ENCODE results near the gene ST3GAL6. TPM values are rescaled to one million over a fixed set of nuclear protein-coding genes. Genes with fewer than 3 reads are reported as not detected.

The ST3GAL6 gene
- total and polyA plus RNA-seq, 7 donors: 2.4 to 11.8 (median 3.9) TPM

DNA sequence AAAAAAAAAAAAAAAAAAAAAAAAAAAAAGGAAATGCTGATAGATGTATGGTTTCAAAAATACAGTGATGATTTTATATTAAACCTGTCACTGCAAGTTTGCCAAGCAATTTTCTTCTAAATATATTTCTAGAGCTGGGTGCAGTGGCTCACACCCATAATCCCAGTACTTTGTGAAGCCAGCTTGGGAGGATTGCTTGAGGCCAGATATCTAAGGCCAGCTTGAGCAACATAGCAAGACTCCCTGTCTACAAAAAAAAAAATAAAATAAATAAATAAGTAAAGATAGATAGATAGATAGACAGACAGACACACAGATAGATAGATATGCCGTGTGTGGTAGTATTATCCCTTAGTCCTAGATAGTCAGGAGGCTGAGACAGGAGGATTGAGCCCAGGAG is 41.4 kb upstream of the ST3GAL6 start:
- TF ChIP-seq, protein P1, sequence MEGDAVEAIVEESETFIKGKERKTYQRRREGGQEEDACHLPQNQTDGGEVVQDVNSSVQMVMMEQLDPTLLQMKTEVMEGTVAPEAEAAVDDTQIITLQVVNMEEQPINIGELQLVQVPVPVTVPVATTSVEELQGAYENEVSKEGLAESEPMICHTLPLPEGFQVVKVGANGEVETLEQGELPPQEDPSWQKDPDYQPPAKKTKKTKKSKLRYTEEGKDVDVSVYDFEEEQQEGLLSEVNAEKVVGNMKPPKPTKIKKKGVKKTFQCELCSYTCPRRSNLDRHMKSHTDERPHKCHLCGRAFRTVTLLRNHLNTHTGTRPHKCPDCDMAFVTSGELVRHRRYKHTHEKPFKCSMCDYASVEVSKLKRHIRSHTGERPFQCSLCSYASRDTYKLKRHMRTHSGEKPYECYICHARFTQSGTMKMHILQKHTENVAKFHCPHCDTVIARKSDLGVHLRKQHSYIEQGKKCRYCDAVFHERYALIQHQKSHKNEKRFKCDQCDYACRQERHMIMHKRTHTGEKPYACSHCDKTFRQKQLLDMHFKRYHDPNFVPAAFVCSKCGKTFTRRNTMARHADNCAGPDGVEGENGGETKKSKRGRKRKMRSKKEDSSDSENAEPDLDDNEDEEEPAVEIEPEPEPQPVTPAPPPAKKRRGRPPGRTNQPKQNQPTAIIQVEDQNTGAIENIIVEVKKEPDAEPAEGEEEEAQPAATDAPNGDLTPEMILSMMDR (IDR thresholded peaks at IDR 0.05): no peak
- TF ChIP-seq POLR2A (IDR thresholded peaks at IDR 0.05) (no peak), POLR2AphosphoS5 (IDR thresholded peaks at IDR 0.05) (no peak), EP300 (IDR thresholded peaks at IDR 0.05) (no peak)
- no peaks in the 10 kb centered on the region for H3K36me3 ChIP-seq
- no peak for DNase-seq
- intact Hi-C loops (cut with DNase I): no loop called here
- 77 to 91% methylated on average over 1 of the region's 1 CpG for WGBS, 2 donors
- no peaks in the 10 kb centered on the region for H3K9me3 ChIP-seq
- H3K4me3 ChIP-seq: no peak overlapping the region
- H3K27me3 ChIP-seq: no peaks in the 10 kb centered on the region
- H3K27ac ChIP-seq: no peak overlapping the region
- H3K4me1 ChIP-seq: no peaks in the 10 kb centered on the region

DNA sequence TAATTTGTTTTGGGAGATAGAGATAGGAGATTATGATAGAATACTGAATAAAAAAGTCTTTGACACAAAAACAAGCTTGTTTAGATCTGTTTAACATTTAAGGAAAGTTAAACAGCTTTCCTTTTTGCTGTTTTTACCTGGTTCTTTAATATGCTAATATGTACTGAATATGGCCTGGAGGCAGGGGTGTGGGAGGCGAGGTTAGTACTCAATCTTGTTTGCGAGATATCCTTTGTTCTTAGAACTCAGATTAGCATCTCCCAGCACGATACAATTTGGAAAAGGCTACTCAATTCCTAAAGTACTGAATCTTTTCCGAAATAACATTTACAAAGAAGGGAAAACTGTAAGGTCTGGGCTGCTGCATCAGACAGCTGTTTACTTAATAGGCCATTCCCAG is 40.8 kb upstream of the ST3GAL6 start:
- 74 to 81% methylated on average over 4 of the region's 4 CpGs for WGBS, 2 donors

DNA sequence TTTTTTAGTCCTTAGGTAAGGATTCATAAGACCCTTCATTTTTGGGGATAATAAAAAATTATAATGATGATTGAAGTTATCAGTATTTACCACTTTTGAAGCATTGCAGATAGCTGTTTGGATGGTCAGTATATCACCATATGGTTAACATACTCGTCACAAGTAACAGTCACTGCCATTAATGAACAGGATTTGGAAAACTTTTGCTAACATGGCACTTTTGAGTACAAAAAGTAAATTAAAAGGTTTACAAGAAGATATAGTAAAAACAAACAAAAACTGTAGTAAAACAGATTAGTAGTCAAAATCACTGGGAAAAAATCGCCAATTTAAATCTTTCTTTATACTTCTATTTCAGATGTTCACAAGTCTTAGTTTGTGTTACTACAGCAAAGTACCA is 37.8 kb upstream of the ST3GAL6 start:
- no peaks in the 10 kb centered on the region for H3K27me3 ChIP-seq
- no peaks in the 10 kb centered on the region for H3K4me1 ChIP-seq
- WGBS, 2 donors: 71 to 75% methylated on average over 2 of the region's 2 CpGs
- intact Hi-C loops (cut with DNase I): no loop called here
- H3K4me3 ChIP-seq: no peak overlapping the region
- DNase-seq: no peak
- no peaks in the 10 kb centered on the region for H3K36me3 ChIP-seq
- H3K27ac ChIP-seq: no peak overlapping the region
- H3K9me3 ChIP-seq: no peaks in the 10 kb centered on the region
- TF ChIP-seq, protein P1 (IDR thresholded peaks at IDR 0.05): no peak
- TF ChIP-seq POLR2A (IDR thresholded peaks at IDR 0.05) (no peak), EP300 (IDR thresholded peaks at IDR 0.05) (no peak), POLR2AphosphoS5 (IDR thresholded peaks at IDR 0.05) (no peak)

More for the DNA sequence above, 40.8 kb upstream of the ST3GAL6 start:
- TF ChIP-seq POLR2A (IDR thresholded peaks at IDR 0.05) (no peak), POLR2AphosphoS5 (IDR thresholded peaks at IDR 0.05) (no peak), EP300 (IDR thresholded peaks at IDR 0.05) (no peak)
- Histone ChIP-seq H3K36me3 (no peaks in the 10 kb centered on the region), H3K4me3 (no peak overlapping the region), H3K27me3 (no peaks in the 10 kb centered on the region), H3K27ac (no peak overlapping the region), H3K9me3 (no peaks in the 10 kb centered on the region), H3K4me1 (no peaks in the 10 kb centered on the region)
- DNase-seq: no peak
- intact Hi-C loops (cut with DNase I): no loop called here

GRCh38 chr3:98726084-98726483 is 37.1 kb upstream of the ST3GAL6 start:
- no peak for TF ChIP-seq POLR2A (IDR thresholded peaks at IDR 0.05)
- TF ChIP-seq, protein P1 (IDR thresholded peaks at IDR 0.05): no peak
- TF ChIP-seq EP300 (IDR thresholded peaks at IDR 0.05): no peak
- no peak for TF ChIP-seq POLR2AphosphoS5 (IDR thresholded peaks at IDR 0.05)
- Histone ChIP-seq H3K4me1 (no peaks in the 10 kb centered on the region), H3K4me3 (no peak overlapping the region), H3K9me3 (no peaks in the 10 kb centered on the region), H3K27ac (no peak overlapping the region), H3K36me3 (no peaks in the 10 kb centered on the region), H3K27me3 (no peaks in the 10 kb centered on the region)
- intact Hi-C loops (cut with DNase I): no loop called here
- no peak for DNase-seq
- WGBS, 2 donors: 82 to 83% methylated on average over 1 of the region's 1 CpG

GRCh38 chr3:98727638-98728037 is 35.5 kb upstream of the ST3GAL6 start:
- TF ChIP-seq, protein P1 (IDR thresholded peaks at IDR 0.05): no peak
- TF ChIP-seq EP300 (IDR thresholded peaks at IDR 0.05): no peak
- TF ChIP-seq POLR2A (IDR thresholded peaks at IDR 0.05): no peak
- no peak for TF ChIP-seq POLR2AphosphoS5 (IDR thresholded peaks at IDR 0.05)
- Histone ChIP-seq H3K27me3 (no peaks in the 10 kb centered on the region), H3K36me3 (no peaks in the 10 kb centered on the region), H3K4me1 (peaks cover 0 to 9% (median 0%) of the 10 kb centered on the region in 4 donors), H3K27ac (no peak overlapping the region), H3K4me3 (no peak overlapping the region), H3K9me3 (no peaks in the 10 kb centered on the region)
- WGBS, 2 donors: 83 to 93% methylated on average over 3 of the region's 3 CpGs
- no peak for DNase-seq
- intact Hi-C loops (cut with DNase I): no loop called here

All from sigmoid colon (tissue), 7 donors.